D721Med (cell line): Measurements from ENCODE around the gene ASIC1.

Experiments used
- DNase-seq: peaks from one replicate; pipeline ENCODE4 v3.0.0; 2011; ENCODE audit warnings: low spot score; ENCODE audit not compliant: insufficient read length
- FAIRE-seq: peaks from 2 replicates; lab custom pipeline; 2011; peaks lifted over from hg19 to GRCh38; lab: Jason Lieb, UNC
- TF ChIP-seq, protein P1 (sequence below): IDR thresholded peaks from 2 replicates; pipeline ENCODE4 v1.5.1; 2012; ENCODE audit warnings: mild to moderate bottlenecking, control low read depth; ENCODE audit not compliant: insufficient read depth; ENCODE audit errors: missing control alignments

ASIC1 gene

GRCh38 chr12:50070314-50071060 lies 13.1 kb downstream of the ASIC1 start:
- DNase-seq (no peak), FAIRE-seq (no peak)
- TF ChIP-seq, protein P1, sequence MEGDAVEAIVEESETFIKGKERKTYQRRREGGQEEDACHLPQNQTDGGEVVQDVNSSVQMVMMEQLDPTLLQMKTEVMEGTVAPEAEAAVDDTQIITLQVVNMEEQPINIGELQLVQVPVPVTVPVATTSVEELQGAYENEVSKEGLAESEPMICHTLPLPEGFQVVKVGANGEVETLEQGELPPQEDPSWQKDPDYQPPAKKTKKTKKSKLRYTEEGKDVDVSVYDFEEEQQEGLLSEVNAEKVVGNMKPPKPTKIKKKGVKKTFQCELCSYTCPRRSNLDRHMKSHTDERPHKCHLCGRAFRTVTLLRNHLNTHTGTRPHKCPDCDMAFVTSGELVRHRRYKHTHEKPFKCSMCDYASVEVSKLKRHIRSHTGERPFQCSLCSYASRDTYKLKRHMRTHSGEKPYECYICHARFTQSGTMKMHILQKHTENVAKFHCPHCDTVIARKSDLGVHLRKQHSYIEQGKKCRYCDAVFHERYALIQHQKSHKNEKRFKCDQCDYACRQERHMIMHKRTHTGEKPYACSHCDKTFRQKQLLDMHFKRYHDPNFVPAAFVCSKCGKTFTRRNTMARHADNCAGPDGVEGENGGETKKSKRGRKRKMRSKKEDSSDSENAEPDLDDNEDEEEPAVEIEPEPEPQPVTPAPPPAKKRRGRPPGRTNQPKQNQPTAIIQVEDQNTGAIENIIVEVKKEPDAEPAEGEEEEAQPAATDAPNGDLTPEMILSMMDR = peak; percentile 96

DNA sequence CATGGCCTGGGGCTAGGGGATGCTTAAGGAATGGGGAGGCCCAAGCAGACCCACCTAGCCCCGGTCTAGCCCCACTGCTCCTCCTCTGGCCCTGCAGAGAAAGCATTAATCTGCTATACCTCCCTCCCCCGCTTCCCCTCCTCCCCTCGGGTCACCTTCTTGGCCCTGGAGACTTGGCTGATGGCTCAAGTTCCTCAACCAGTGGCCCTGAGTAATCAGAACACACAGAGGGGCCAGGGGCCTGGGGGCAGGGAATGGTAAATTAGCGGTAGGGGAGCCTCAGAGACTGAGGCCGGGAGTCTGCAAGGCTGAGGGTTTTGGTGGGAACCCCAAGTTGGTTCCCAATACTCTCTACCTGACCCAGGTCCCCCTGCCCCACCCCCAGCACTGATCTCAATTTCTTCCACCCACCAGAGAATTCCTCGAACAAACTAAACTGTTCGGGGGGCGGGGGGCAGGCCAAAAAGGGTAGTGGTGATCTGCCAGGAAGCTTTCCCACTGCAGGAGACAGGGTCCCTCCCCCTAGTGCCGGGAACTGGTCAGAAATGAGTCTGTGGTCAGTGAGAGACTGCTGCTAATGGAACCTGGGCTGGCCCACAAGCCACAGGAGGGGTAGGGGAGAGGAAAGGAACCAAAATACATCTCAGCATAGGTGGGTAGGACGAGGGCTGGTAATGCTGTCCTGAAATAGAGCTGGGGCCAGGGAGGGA lies 15.0 kb downstream of the ASIC1 start:
- no peak for DNase-seq
- no peak for FAIRE-seq
- TF ChIP-seq, protein P1 = no peak

GRCh38 chr12:50073206-50073605 lies 15.8 kb downstream of the ASIC1 start:
- FAIRE-seq = no peak
- TF ChIP-seq, protein P1 = no peak
- DNase-seq = no peak

DNA sequence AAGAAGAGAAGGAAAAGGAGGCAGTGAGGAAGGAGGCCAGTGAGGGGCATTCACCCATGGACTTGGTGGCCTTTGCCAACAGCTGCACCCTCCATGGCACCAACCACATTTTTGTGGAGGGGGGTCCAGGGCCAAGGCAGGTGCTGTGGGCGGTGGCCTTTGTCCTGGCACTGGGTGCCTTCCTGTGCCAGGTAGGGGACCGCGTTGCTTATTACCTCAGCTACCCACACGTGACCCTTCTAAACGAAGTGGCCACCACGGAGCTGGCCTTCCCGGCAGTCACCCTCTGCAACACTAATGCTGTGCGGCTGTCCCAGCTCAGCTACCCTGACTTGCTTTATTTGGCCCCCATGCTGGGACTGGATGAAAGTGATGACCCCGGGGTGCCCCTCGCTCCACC lies 16.3 kb downstream of the ASIC1 start:
- no peak for DNase-seq
- TF ChIP-seq, protein P1 = no peak
- FAIRE-seq = no peak

GRCh38 chr12:50074936-50075807 lies 17.8 kb downstream of the ASIC1 start:
- TF ChIP-seq, protein P1 = peak; percentile 87
- FAIRE-seq (no peak), DNase-seq (peak; percentile 60)

DNA sequence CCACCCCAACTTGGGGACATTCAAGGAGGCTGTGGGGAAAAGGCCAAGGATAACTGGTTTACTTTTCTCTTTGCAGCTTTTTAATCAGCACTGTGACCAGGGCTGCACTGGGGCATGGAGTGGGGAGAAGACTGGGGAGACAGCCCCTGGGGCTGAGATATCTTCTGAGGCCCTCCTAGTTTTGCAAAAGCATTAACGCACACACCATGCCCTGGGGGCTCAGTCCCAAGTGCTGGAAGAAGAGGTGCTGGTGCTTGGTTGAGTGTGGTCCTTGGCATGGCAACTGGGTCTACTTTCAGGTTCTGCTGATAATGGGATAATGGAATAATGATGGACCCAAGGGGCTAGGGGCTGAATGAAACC lies 18.4 kb downstream of the ASIC1 start:
- DNase-seq (no peak), FAIRE-seq (no peak)
- TF ChIP-seq, protein P1 = no peak
